Nephron (organoid): ENCODE data around the gene TEX26.
"Not testable (repeated sequence)": the region's sequence is repeated elsewhere in the genome, so short reads cannot be mapped to it uniquely, and the experiment has no call there.

Experiments used
- H3K27ac Mint-ChIP-seq, 3 experiments: 2 replicates each; pipeline ENCODE4 v1.8.0; 2020; ENCODE audit warnings: mixed read lengths in 3 of 3, mild to moderate bottlenecking in 2 of 3, moderate library complexity in 1 of 3
- H3K27me3 Mint-ChIP-seq: 2 replicates; pipeline ENCODE4 v1.8.0; 2021; ENCODE audit warnings: low read depth, mild to moderate bottlenecking, moderate library complexity, mixed read lengths
- H3K36me3 Mint-ChIP-seq: 2 replicates; pipeline ENCODE4 v1.8.0; 2020; ENCODE audit warnings: low read depth, mixed read lengths
- H3K4me1 Mint-ChIP-seq: 2 replicates; pipeline ENCODE4 v1.8.0; 2020; ENCODE audit warnings: mixed read lengths
- H3K4me3 Mint-ChIP-seq, 3 experiments: 2 replicates each; pipeline ENCODE4 v1.8.0; 2020; ENCODE audit warnings: mild to moderate bottlenecking in 3 of 3, mixed read lengths in 3 of 3, moderate library complexity in 2 of 3
- H3K9me3 Mint-ChIP-seq: 2 replicates; pipeline ENCODE4 v1.8.0; 2020; ENCODE audit warnings: mixed read lengths
- TF ChIP-seq, protein P1 (sequence below), 3 experiments: fragments of 200-600 bp; sonication (generic); IDR thresholded peaks; one replicate each; pipeline ENCODE4 v1.5.0; 2021; ENCODE audit warnings: antibody characterized with exemption in 3 of 3; ENCODE audit not compliant: unreplicated experiment in 3 of 3

The TEX26 gene

DNA sequence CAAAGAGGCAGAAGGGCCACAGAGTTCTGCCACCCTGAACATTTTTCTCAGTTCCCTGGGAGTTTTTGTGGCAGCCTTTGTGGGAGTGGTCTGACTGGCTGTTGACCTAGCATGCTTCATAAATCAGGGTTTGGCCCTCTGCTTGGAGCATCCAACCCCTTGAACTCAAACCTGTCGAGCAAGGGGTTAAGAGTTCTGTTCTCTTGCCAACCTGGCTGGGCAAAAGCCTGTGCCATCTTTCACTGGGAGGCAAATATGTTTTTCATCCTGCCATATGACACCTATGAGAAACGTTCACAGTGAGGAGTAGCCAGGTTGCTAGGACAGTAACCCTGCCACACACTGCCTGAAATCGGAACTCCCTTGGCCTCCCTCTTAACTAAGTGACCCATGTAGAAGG lies 7.7 kb upstream of the TEX26 start:
- Mint-ChIP-seq H3K4me1 (no peaks in the 10 kb centered on the region), H3K27me3 (peaks cover 3% of the 10 kb centered on the region), H3K9me3 (no peaks in the 10 kb centered on the region), H3K27ac (no peak overlapping the region), H3K4me3 (no peak overlapping the region), H3K36me3 (no peaks in the 10 kb centered on the region)
- TF ChIP-seq, protein P1, sequence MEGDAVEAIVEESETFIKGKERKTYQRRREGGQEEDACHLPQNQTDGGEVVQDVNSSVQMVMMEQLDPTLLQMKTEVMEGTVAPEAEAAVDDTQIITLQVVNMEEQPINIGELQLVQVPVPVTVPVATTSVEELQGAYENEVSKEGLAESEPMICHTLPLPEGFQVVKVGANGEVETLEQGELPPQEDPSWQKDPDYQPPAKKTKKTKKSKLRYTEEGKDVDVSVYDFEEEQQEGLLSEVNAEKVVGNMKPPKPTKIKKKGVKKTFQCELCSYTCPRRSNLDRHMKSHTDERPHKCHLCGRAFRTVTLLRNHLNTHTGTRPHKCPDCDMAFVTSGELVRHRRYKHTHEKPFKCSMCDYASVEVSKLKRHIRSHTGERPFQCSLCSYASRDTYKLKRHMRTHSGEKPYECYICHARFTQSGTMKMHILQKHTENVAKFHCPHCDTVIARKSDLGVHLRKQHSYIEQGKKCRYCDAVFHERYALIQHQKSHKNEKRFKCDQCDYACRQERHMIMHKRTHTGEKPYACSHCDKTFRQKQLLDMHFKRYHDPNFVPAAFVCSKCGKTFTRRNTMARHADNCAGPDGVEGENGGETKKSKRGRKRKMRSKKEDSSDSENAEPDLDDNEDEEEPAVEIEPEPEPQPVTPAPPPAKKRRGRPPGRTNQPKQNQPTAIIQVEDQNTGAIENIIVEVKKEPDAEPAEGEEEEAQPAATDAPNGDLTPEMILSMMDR (IDR thresholded peaks at IDR 0.05; ENCODE audit: unreplicated experiment in 3 of 3), result no peak

DNA sequence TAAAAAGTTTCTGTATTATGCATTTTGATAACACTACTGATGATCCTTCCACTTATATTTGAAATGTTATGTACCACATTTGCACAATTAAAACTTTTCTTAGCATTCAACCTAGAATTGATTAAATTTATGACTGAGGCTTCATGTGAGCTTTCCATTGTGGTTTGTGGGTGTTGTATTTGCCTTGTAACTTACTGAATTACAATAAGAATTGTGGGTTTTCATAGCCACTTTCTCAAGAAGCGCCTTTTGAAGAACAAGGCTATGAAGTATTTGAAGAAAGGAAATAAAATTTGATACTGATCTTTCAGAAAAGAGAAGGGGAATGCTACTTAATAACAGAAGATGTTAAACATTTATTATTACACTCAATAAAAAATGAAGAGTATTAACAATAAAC lies 7.0 kb upstream of the TEX26 start:
- H3K9me3 Mint-ChIP-seq, result no peaks in the 10 kb centered on the region
- H3K4me3 Mint-ChIP-seq, result no peak overlapping the region
- no peak overlapping the region for H3K27ac Mint-ChIP-seq
- H3K27me3 Mint-ChIP-seq, result peaks cover 3% of the 10 kb centered on the region
- H3K36me3 Mint-ChIP-seq, result no peaks in the 10 kb centered on the region
- H3K4me1 Mint-ChIP-seq, result no peaks in the 10 kb centered on the region
- TF ChIP-seq, protein P1 (IDR thresholded peaks at IDR 0.05; ENCODE audit: unreplicated experiment in 3 of 3), result no peak

DNA sequence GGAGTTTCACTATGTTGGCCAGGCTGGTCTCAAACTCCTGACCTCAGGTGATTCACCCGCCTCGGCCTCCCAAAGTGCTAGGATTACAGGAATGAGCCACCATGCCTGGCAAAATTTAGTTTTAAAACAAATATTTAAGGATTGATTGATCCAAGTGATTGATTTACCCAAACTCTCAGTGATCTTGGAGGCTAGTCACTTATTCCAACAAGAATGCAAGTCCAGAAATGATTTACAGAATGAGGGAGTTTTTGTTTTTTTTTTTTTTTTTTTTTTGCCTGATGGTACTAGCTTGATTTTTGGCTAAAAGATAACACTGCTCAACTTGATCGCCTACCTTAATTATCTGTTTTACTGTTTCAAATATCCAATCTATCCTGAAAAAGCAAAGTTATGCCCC lies 5.7 kb upstream of the TEX26 start:
- Mint-ChIP-seq H3K36me3 (no peaks in the 10 kb centered on the region), H3K27ac (peak overlapping the region in 1 of 3 experiments; percentile 44), H3K9me3 (no peaks in the 10 kb centered on the region), H3K4me1 (no peaks in the 10 kb centered on the region), H3K4me3 (no peak overlapping the region), H3K27me3 (peaks cover 7% of the 10 kb centered on the region)
- TF ChIP-seq, protein P1 (IDR thresholded peaks at IDR 0.05; ENCODE audit: unreplicated experiment in 3 of 3), result no peak

DNA sequence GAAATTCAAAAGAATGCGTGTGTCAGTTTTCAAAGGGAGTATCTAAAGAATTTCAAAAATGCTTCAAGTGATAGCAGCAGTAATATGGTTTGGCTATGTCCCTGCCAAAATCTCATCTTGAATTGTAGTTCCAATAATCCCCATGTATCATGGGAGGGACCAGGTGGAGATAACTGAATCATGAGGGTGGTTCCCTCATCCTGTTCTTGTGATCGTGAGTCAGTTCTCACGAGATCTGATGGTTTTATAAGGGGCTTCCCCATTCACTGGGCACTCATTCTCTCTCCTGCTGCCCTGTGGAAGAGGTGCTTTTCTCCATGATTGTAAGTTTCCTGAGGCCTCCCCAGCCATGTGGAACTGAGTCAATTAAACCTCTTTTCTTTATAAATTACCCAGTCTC lies 5.3 kb upstream of the TEX26 start:
- not testable (repeated sequence) for H3K4me1 Mint-ChIP-seq, H3K4me3 Mint-ChIP-seq, H3K9me3 Mint-ChIP-seq, H3K36me3 Mint-ChIP-seq, H3K27me3 Mint-ChIP-seq
- peak overlapping the region in 1 of 3 experiments; percentile 44 for H3K27ac Mint-ChIP-seq

DNA sequence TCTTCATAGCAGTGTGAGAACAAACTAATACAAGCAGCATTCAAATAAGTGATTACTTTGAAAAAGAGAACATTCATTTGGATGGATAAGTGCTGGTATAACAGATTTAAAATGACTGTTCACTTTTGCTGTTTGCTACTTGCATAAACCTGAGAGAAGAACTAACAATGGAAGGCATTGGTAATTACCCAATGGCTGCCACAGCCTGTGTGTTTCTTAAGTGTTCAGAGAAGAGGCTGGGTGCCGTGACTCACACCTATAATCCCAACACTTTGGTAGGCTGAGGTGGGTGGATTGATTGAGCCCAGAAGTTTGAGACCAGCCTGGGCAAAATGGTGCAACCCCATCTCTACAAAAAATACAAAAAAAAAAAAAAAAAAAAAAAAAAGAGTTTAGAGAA lies 4.9 kb upstream of the TEX26 start:
- Mint-ChIP-seq H3K9me3 (no peaks in the 10 kb centered on the region), H3K27ac (no peak overlapping the region), H3K4me3 (no peak overlapping the region), H3K27me3 (peaks cover 13% of the 10 kb centered on the region), H3K36me3 (no peaks in the 10 kb centered on the region), H3K4me1 (peaks cover 5% of the 10 kb centered on the region)
- TF ChIP-seq, protein P1 (IDR thresholded peaks at IDR 0.05; ENCODE audit: unreplicated experiment in 3 of 3), result no peak

DNA sequence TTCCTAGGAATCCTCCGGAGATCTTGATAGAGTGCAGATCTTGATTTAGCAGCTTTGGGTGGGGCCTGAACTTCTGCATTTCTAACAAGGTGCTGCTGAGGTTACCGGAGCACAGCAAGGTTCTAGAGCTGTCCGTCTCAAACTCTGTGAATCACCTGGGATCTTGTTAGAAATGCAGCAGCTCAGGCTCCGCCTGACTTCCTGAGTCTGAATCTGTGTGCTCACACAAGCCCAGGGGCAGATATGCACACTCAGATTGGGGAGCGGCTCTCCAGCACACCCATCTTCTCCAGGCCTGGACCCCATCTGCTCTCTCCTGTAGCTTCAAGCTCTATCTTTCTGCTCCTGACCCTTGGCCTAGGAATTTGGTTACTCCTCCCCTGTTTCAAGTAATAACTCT lies 3.5 kb upstream of the TEX26 start:
- peak overlapping the region in 1 of 3 experiments; percentile 10 for H3K27ac Mint-ChIP-seq
- TF ChIP-seq, protein P1 (IDR thresholded peaks at IDR 0.05; ENCODE audit: unreplicated experiment in 3 of 3), result no peak
- H3K4me3 Mint-ChIP-seq, result no peak overlapping the region
- no peaks in the 10 kb centered on the region for H3K9me3 Mint-ChIP-seq
- peaks cover 22% of the 10 kb centered on the region for H3K27me3 Mint-ChIP-seq
- no peaks in the 10 kb centered on the region for H3K36me3 Mint-ChIP-seq
- peaks cover 8% of the 10 kb centered on the region for H3K4me1 Mint-ChIP-seq

DNA sequence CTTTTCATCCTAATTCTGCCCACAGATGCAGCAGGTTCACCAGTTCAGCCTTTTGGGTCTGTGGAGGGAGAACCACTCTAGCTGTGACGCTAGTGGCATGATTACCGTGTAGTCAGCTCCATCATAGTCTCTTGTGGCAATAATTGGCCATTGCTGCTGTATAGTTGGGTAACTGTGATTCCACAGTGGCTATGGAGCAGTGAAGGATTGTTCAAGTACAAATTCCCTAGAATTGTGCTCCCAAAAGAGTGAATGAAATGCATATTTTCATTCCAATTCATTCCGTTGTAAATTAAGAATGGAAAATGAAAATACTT lies 856 bp downstream of the TEX26 start:
- Mint-ChIP-seq H3K4me1 (peaks cover 8% of the 10 kb centered on the region), H3K9me3 (peaks cover 7% of the 10 kb centered on the region), H3K27ac (no peak overlapping the region), H3K36me3 (no peaks in the 10 kb centered on the region), H3K4me3 (no peak overlapping the region), H3K27me3 (peaks cover 26% of the 10 kb centered on the region)
- TF ChIP-seq, protein P1 (IDR thresholded peaks at IDR 0.05; ENCODE audit: unreplicated experiment in 3 of 3), result no peak
